HCT116 (cell line): Measurements from ENCODE around the gene CD164. TPM values are rescaled to one million over a fixed set of nuclear protein-coding genes. Genes with fewer than 3 reads are reported as not detected.

ENCODE experiments used
- ATAC-seq: fragments of 200-7000 bp; cut with Tn5 transposase; 2 replicates; pipeline ENCODE4 v1.9.1; 2020; ENCODE audit warnings: mild to moderate bottlenecking, moderate library complexity
- BruUV-seq: library from RNA; stranded (reverse); fragments of 400-500 nt; replicated peaks from 2 replicates; lab custom pipeline; 2021; lab: Mats Ljungman, UMichigan
- CTCF ChIA-PET: fragments of 300-600 bp; sonication (Branson Sonifier 250); formaldehyde crosslinking; loops from one replicate; lab custom pipeline; 2021; ENCODE audit warnings: antibody characterized with exemption; lab: Charles Lee
- POLR2A ChIA-PET: fragments of 300-600, 350-600 bp; sonication (Branson Sonifier 250); formaldehyde crosslinking; loops from one replicate; lab custom pipeline; 2021; ENCODE audit warnings: antibody characterized with exemption; lab: Charles Lee
- RAD21 ChIA-PET, 2 experiments: fragments of 300-600 bp; sonication (Branson Sonifier 250); formaldehyde crosslinking; loops; one replicate each; lab custom pipeline; 2023; ENCODE audit warnings: low total read pairs in 2 of 2; ENCODE audit not compliant: uncharacterized antibody in 2 of 2, unreplicated experiment in 2 of 2, low non-redundant PET in 1 of 2; lab: Charles Lee
- DNase-seq: peaks from one replicate; pipeline ENCODE4 v3.0.0-alpha.2; 2010; ENCODE audit warnings: low read depth, low spot score
- H2AFZ ChIP-seq: fragments of 200-600 bp; shearing (Covaris generic), sonication (generic); 2 replicates; pipeline ENCODE4 v1.6.1; 2017; ENCODE audit warnings: low read depth, mixed run types, mixed read lengths, antibody characterized with exemption, low read length; ENCODE audit not compliant: poor library complexity, severe bottlenecking
- H3K27ac ChIP-seq: 2 replicates; pipeline ENCODE4 v1.5.1; 2012; ENCODE audit warnings: low read depth, low read length
- H3K27me3 ChIP-seq: fragments of 200-600 bp; sonication (generic); 2 replicates; pipeline ENCODE4 v1.6.1; 2016; ENCODE audit warnings: mixed run types, low read length, mixed read lengths; ENCODE audit not compliant: insufficient read depth
- H3K36me3 ChIP-seq, 2 experiments: fragments of 200-500 bp in 1 of 2; fragments of 200-600 bp in 1 of 2; sonication (Bioruptor generic) in 1 of 2; sonication (generic) in 1 of 2; 2 replicates each; pipeline versions ENCODE4 v1.5.1 to v1.6.1; 2014 to 2016; ENCODE audit warnings: low read length in 2 of 2, inconsistent platforms in 1 of 2, mixed read lengths in 1 of 2, mixed run types in 1 of 2; ENCODE audit not compliant: insufficient read depth in 2 of 2, control insufficient read depth in 1 of 2
- H3K4me1 ChIP-seq, 2 experiments: fragments of 200-600 bp in 1 of 2; sonication (generic) in 1 of 2; 2 replicates each; pipeline versions ENCODE4 v1.5.1 to v1.6.1; 2012 to 2017; ENCODE audit warnings: low read length in 2 of 2, inconsistent platforms in 1 of 2, mild to moderate bottlenecking in 1 of 2, mixed read lengths in 1 of 2, mixed run types in 1 of 2, moderate library complexity in 1 of 2; ENCODE audit not compliant: insufficient read depth in 2 of 2, control insufficient read depth in 1 of 2
- H3K4me2 ChIP-seq: fragments of 200-600 bp; sonication (generic); 2 replicates; pipeline ENCODE4 v1.6.1; 2017; ENCODE audit warnings: mixed run types, low read length, mixed read lengths
- H3K4me3 ChIP-seq, 2 experiments: fragments of 200-600 bp in 1 of 2; sonication (generic) in 1 of 2; replicated peaks in 1 of 2; 2 replicates each; pipeline ENCODE4 v1.5.1; 2011 to 2016; ENCODE audit warnings: low read length in 2 of 2, control low read depth in 1 of 2, low read depth in 1 of 2, mild to moderate bottlenecking in 1 of 2, mixed read lengths in 1 of 2, mixed run types in 1 of 2
- H3K79me2 ChIP-seq: fragments of 200-600 bp; sonication (generic); 2 replicates; pipeline ENCODE4 v1.6.1; 2017; ENCODE audit warnings: mild to moderate bottlenecking, mixed run types, low read length, moderate library complexity, mixed read lengths; ENCODE audit not compliant: insufficient read depth
- H3K9ac ChIP-seq: fragments of 200-600 bp; sonication (generic); 2 replicates; pipeline ENCODE4 v1.6.1; 2016; ENCODE audit warnings: low read length, mixed read lengths
- H3K9me2 ChIP-seq: fragments of 200-600 bp; sonication (generic), shearing (Covaris generic); 2 replicates; pipeline ENCODE4 v1.6.1; 2017; ENCODE audit warnings: mixed run types, mild to moderate bottlenecking, moderate library complexity; ENCODE audit not compliant: insufficient read depth
- H3K9me3 ChIP-seq, 2 experiments: fragments of 200-500 bp in 1 of 2; fragments of 200-600 bp in 1 of 2; sonication (Bioruptor generic) in 1 of 2; sonication (generic) in 1 of 2; 2 replicates each; pipeline ENCODE4 v1.6.1; 2014 to 2017; ENCODE audit warnings: low read length in 2 of 2, mixed read lengths in 2 of 2, inconsistent platforms in 1 of 2, low read depth in 1 of 2, mild to moderate bottlenecking in 1 of 2, mixed run types in 1 of 2, moderate library complexity in 1 of 2; ENCODE audit not compliant: control insufficient read depth in 1 of 2, insufficient read depth in 1 of 2
- H4K20me1 ChIP-seq: fragments of 200-600 bp; sonication (generic), shearing (Covaris generic); 2 replicates; pipeline ENCODE4 v1.6.1; 2017; ENCODE audit warnings: mixed run types, mild to moderate bottlenecking, moderate library complexity; ENCODE audit not compliant: insufficient read depth
- CEBPB ChIP-seq: IDR thresholded peaks from 2 replicates; pipeline ENCODE4 v1.6.1; 2012; ENCODE audit warnings: low read depth
- ELF1 ChIP-seq: IDR thresholded peaks from 2 replicates; pipeline ENCODE4 v1.6.1; 2012; ENCODE audit warnings: low read depth, borderline replicate concordance
- FOSL1 ChIP-seq: IDR thresholded peaks from 2 replicates; pipeline ENCODE4 v1.6.1; 2012; ENCODE audit warnings: low read depth
- POLR2AphosphoS5 ChIP-seq: IDR thresholded peaks from 2 replicates; pipeline ENCODE4 v1.6.1; 2011; ENCODE audit warnings: mild to moderate bottlenecking, low read depth, low read length, moderate library complexity
- SIN3A ChIP-seq: IDR thresholded peaks from 2 replicates; pipeline ENCODE4 v1.6.1; 2012; ENCODE audit warnings: low read depth
- SP1 ChIP-seq: IDR thresholded peaks from 2 replicates; pipeline ENCODE4 v1.6.1; 2012; ENCODE audit warnings: low read depth
- YY1 ChIP-seq: IDR thresholded peaks from 2 replicates; pipeline ENCODE4 v1.6.1; 2011; ENCODE audit warnings: low read length, low read depth, moderate library complexity, mild to moderate bottlenecking; ENCODE audit not compliant: insufficient replicate concordance; ENCODE audit errors: extremely low read depth
- ZBTB33 ChIP-seq: IDR thresholded peaks from 2 replicates; pipeline ENCODE4 v1.6.1; 2011; ENCODE audit warnings: mild to moderate bottlenecking, low read length, moderate library complexity; ENCODE audit not compliant: insufficient replicate concordance; ENCODE audit errors: extremely low read depth
- ZNF274 ChIP-seq: fragments of 200-500 bp; sonication (Bioruptor generic); IDR thresholded peaks from 2 replicates; pipeline ENCODE4 v1.6.1; 2014; ENCODE audit warnings: mild to moderate bottlenecking, low read depth, low read length, inconsistent platforms
- intact Hi-C: fragments of 100-400 bp; cut with micrococcal nuclease; formaldehyde crosslinking; loops from 2 replicates; pipeline ENCODE4 v1.10.0; 2022
- total RNA-seq: library from RNA; stranded (reverse); gene quantifications from one replicate; pipeline ENCODE4 v1.2.1, GENCODE V29; 2021; ENCODE audit not compliant: unreplicated experiment
- TF ChIP-seq, protein P1 (sequence below), 3 experiments: fragments of 200-600 bp in 1 of 3; sonication (generic) in 1 of 3; IDR thresholded peaks in 2 of 3; conservative IDR thresholded peaks in 1 of 3; 2 replicates each; pipeline ENCODE4 v1.5.1; 2012 to 2017; ENCODE audit warnings: low read depth in 2 of 3, low read length in 2 of 3, antibody characterized with exemption in 1 of 3, borderline replicate concordance in 1 of 3, control low read depth in 1 of 3, mild to moderate bottlenecking in 1 of 3, mixed read lengths in 1 of 3, mixed run types in 1 of 3, moderate library complexity in 1 of 3; ENCODE audit not compliant: insufficient read depth in 1 of 3

The CD164 gene
- total RNA-seq, 1 experiment from 2014 or later = 171 TPM

DNA sequence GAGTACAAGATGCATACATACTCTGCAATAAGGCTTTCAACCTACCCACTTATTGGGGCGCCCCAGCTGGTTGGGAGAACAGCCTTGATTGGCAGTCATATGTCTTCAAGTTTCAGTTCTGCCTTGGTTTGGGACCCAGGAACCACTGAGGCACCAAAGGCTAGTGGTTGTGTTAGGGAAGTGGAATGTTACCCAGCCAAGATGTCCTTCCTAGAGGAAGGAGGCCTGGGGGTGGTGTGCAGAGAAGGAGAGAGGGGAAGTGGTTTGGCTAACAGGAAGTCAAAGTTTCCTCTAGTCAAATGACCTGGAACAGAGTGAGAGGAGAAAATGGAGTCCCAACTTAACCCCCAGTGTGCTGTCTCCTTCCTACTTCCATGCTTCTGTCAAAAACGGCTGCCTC is 59.4 kb downstream of the CD164 start:
- ATAC-seq (no peak), DNase-seq (no peak)
- TF ChIP-seq FOSL1 = no peak
- TF ChIP-seq SP1 = no peak
- TF ChIP-seq SIN3A = no peak
- TF ChIP-seq ELF1 = no peak
- TF ChIP-seq ZNF274 = no peak
- TF ChIP-seq POLR2AphosphoS5 = no peak
- TF ChIP-seq ZBTB33 = no peak
- no peak for TF ChIP-seq CEBPB
- no peak overlapping the region for H3K27ac ChIP-seq
- H3K36me3 ChIP-seq = no peaks in the 10 kb centered on the region
- no peak overlapping the region for H3K4me3 ChIP-seq
- H4K20me1 ChIP-seq = no peaks in the 10 kb centered on the region
- no peaks in the 10 kb centered on the region for H3K9me3 ChIP-seq
- H3K9ac ChIP-seq = no peak overlapping the region
- no peaks in the 10 kb centered on the region for H3K9me2 ChIP-seq
- H3K4me2 ChIP-seq = no peak overlapping the region
- intact Hi-C loops = no loop called here
- no peaks in the 10 kb centered on the region for H3K27me3 ChIP-seq
- no peaks in the 10 kb centered on the region for H3K79me2 ChIP-seq
- no peak overlapping the region for H2AFZ ChIP-seq
- CTCF ChIA-PET = no interaction called here
- no peaks in the 10 kb centered on the region for H3K4me1 ChIP-seq
- RAD21 ChIA-PET = no interaction called here
- POLR2A ChIA-PET = no interaction called here
- no TSS peak for BruUV-seq

DNA sequence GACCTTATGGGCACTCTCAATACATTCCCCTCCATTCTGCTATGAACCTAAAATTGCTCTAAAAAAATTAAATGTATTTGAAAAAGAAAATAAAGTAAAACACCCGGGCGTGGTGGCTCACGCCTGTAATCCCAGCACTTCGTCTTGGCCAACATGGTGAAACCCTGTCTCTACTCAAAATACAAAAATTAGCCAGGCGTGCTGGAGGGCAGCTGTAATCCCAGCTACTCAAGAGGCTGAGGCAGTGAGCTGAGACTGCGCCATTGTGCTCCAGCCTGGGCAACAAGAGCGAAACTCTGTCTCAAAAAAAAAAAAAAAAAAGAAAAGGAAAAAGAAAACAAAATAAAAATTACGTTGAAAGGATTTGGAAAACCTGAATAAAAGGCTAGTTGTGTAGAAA is 60.5 kb downstream of the CD164 start:
- ChIA-PET RAD21 (no interaction called here), CTCF (no interaction called here), POLR2A (no interaction called here)
- no peak overlapping the region for H3K4me3 ChIP-seq
- H3K27me3 ChIP-seq = no peaks in the 10 kb centered on the region
- no peaks in the 10 kb centered on the region for H3K79me2 ChIP-seq
- TF ChIP-seq, protein P1, sequence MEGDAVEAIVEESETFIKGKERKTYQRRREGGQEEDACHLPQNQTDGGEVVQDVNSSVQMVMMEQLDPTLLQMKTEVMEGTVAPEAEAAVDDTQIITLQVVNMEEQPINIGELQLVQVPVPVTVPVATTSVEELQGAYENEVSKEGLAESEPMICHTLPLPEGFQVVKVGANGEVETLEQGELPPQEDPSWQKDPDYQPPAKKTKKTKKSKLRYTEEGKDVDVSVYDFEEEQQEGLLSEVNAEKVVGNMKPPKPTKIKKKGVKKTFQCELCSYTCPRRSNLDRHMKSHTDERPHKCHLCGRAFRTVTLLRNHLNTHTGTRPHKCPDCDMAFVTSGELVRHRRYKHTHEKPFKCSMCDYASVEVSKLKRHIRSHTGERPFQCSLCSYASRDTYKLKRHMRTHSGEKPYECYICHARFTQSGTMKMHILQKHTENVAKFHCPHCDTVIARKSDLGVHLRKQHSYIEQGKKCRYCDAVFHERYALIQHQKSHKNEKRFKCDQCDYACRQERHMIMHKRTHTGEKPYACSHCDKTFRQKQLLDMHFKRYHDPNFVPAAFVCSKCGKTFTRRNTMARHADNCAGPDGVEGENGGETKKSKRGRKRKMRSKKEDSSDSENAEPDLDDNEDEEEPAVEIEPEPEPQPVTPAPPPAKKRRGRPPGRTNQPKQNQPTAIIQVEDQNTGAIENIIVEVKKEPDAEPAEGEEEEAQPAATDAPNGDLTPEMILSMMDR (IDR thresholded peaks at IDR 0.05 in 2 of 3, conservative IDR thresholded peaks at IDR 0.05 in 1 of 3; ENCODE audit: borderline replicate concordance in 1 of 3, insufficient read depth in 1 of 3, low read depth in 2 of 3, low read length in 2 of 3) = no peak
- no peak for TF ChIP-seq YY1
- H3K4me2 ChIP-seq = no peak overlapping the region
- H3K9ac ChIP-seq = no peak overlapping the region
- intact Hi-C loops = no loop called here
- H2AFZ ChIP-seq = no peak overlapping the region
- no peaks in the 10 kb centered on the region for H3K4me1 ChIP-seq
- no peaks in the 10 kb centered on the region for H3K9me3 ChIP-seq
- no peaks in the 10 kb centered on the region for H3K36me3 ChIP-seq
- H3K9me2 ChIP-seq = no peaks in the 10 kb centered on the region
- H3K27ac ChIP-seq = no peak overlapping the region
- ATAC-seq = no peak
- H4K20me1 ChIP-seq = no peaks in the 10 kb centered on the region
- no peak for DNase-seq
- BruUV-seq = no TSS peak
